Measurements from ENCODE around the gene FLYWCH1. TPM values are rescaled to one million over a fixed set of nuclear protein-coding genes. Genes with fewer than 3 reads are reported as not detected.

Gene FLYWCH1
- total RNA-seq, 1 experiment from 2014 or later = 12.5 TPM

GRCh38 chr16:2894231-2894630 is 17.5 kb upstream of the FLYWCH1 start:
- no peak overlapping the region for H3K27ac ChIP-seq (ENCODE audit: insufficient read length, low read depth, low read length)
- no peaks in the 10 kb centered on the region for H3K9me3 Mint-ChIP-seq
- no peak overlapping the region for H4K5ac ChIP-seq (ENCODE audit: insufficient read length, low read depth, low read length)
- H2BK15ac ChIP-seq (ENCODE audit: low read depth, low read length) = no peak overlapping the region
- no peaks in the 10 kb centered on the region for H3K27me3 ChIP-seq (ENCODE audit: insufficient read depth, low read length)
- H3K9ac ChIP-seq (ENCODE audit: extremely low read depth, insufficient read length, low read length) = no peak overlapping the region
- no peaks in the 10 kb centered on the region for H3K79me1 ChIP-seq (ENCODE audit: insufficient read depth, low read depth, low read length, poor library complexity, severe bottlenecking)
- peaks cover 6% of the 10 kb centered on the region; the same call in 1 of the 2 replicates for H3K4me1 ChIP-seq (ENCODE audit: insufficient read depth, low read length)
- no peak overlapping the region for H3K4me2 ChIP-seq (ENCODE audit: insufficient read depth, insufficient read length, low read length)
- H3K36me3 Mint-ChIP-seq (ENCODE audit: insufficient read depth in 1 of 3, low read depth in 3 of 3) = no peaks in the 10 kb centered on the region; a peak in 1 of 7 replicates
- H4K91ac ChIP-seq (ENCODE audit: insufficient read length, low read depth, low read length) = no peak overlapping the region
- no peak overlapping the region for H2BK5ac ChIP-seq (ENCODE audit: insufficient read length, low read length)
- H3K27ac Mint-ChIP-seq = peak overlapping the region in 1 of 3 experiments; percentile 61; a peak in 1 of 7 replicates
- H3K27me3 Mint-ChIP-seq (ENCODE audit: low read depth) = no peaks in the 10 kb centered on the region; the same call in 1 of the 2 replicates
- peak; percentile 39; the same call in 1 of the 3 replicates for TF ChIP-seq CTCF (conservative IDR thresholded peaks at IDR 0.05)
- no CpG with 5 or more reads among the region's 31 CpGs for WGBS (ENCODE audit: extremely low coverage, insufficient read length, low lambda C conversion rate)
- H2BK20ac ChIP-seq (ENCODE audit: low read depth, low read length, poor library complexity, severe bottlenecking) = no peak overlapping the region
- H3K79me2 ChIP-seq (ENCODE audit: insufficient read depth, low read length) = no peaks in the 10 kb centered on the region
- H4K8ac ChIP-seq (replicated peaks; ENCODE audit: insufficient read length, low read depth, low read length) = no peak overlapping the region
- no peak overlapping the region for H3K14ac ChIP-seq (ENCODE audit: insufficient read depth, low read length)
- DNase-seq = no peak
- no peak overlapping the region for H2AFZ ChIP-seq (ENCODE audit: low read length)
- no peak overlapping the region for H2BK120ac ChIP-seq (ENCODE audit: low read depth, low read length, poor library complexity, severe bottlenecking)
- no peak overlapping the region for H3K4ac ChIP-seq (ENCODE audit: low read depth, low read length)
- no peak overlapping the region for H3T11ph ChIP-seq (ENCODE audit: low read length)
- H3K4me3 Mint-ChIP-seq = no peak overlapping the region
- no peaks in the 10 kb centered on the region for H3K9me3 ChIP-seq (ENCODE audit: control insufficient read depth, low read depth, low read length)
- peaks cover 2% of the 10 kb centered on the region for H4K20me1 ChIP-seq (ENCODE audit: control insufficient read depth, insufficient read depth, insufficient read length)
- H3K56ac ChIP-seq (ENCODE audit: insufficient read length, low read depth, low read length) = no peak overlapping the region
- H2BK12ac ChIP-seq (ENCODE audit: insufficient read length, low read depth, low read length) = no peak overlapping the region
- no peak overlapping the region for H2AK5ac ChIP-seq (ENCODE audit: insufficient read length, low read length)
- H3K23me2 ChIP-seq (ENCODE audit: insufficient read length, low read depth, low read length, poor library complexity, severe bottlenecking) = no peaks in the 10 kb centered on the region
- no peak overlapping the region for H3K23ac ChIP-seq (ENCODE audit: insufficient read length, low read depth, low read length)
- peaks cover 7% of the 10 kb centered on the region in 2 experiments for H3K4me1 Mint-ChIP-seq
- no peak overlapping the region for H3K18ac ChIP-seq (ENCODE audit: insufficient read length, low read depth, low read length)

Measured in H9 (cell line).